GM19193 (cell line): ENCODE measurements around the gene RNU1-2.

Source experiments
- POLR2A ChIP-seq: IDR thresholded peaks from 4 replicates; pipeline ENCODE4 v1.6.1; 2011; ENCODE audit not compliant: insufficient read depth, insufficient read length; ENCODE audit errors: extremely low read depth

Gene RNU1-2

DNA sequence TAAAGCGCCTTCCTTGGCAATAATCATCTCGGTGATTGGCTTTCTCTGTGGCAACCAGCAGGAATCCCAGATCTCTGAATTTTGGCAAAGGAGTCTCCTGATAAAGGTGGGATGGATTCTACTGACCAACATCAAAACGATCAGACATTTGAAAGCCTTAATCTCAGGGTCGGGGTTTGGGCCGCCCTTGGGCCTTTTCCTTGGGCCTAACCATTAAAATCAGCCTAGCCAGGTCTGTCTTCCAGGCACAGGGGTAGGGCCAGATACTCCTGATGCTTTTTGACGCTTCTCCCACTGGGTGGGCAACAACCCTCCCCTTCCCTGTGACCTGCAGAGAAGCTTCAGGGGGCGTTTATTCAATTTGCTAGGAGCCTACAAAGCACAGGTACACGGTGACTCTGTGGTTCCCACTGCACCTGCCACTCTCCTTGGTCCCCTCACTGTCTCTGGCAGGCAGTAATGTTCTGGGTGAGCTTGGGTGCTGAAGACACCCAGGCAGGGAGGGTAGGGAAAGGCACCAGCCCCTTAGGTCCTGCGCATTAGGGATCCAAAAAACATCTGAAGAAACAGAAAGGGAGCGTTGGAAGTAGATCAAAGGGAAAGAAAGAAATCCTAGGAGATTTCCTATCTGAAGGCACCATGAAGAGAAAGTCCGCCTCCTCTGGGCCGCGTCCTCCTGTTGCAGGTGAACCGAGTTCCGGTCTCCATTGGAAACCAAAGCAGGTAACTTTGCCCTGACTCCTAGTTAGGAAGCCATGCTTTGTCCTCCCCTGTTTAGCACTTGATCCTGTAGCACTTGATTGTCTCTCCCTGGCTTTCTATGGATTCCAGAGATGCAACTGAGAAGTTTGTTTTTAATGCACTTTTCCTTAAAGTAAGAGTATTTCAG, 12.3 kb downstream of the RNU1-2 start:
- no peak for TF ChIP-seq POLR2A

DNA sequence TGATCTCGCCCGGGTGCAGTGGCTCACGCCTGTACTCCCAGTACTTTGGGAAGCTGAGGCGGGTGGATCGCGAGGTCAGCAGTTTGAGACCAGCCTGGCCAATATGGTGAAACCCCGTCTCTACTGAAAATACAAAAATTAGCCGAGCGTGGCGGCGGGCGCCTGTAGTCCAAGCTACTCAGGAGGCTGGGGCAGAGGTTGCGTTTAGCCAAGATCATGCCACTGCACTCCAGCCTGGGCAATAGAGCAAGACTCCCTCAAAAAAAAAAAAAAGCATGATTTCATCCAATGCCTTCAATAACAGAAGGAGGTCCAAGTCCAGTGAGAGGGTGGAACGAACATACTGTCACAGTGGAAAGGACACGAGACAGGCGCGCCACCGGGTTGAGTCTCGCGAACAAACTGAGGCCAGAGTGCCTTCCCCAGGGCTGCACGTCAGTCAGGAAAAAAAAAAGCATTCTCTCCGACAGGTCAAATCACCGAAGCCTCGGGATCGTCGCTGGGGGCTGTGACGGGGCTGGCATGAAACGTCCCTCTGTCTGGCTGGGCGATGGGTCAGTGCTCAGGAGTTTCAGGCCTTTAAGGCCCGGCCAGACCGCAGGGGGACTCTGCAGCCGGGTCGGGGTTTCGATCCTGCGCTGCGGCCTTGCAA, 17.5 kb downstream of the RNU1-2 start:
- no peak for TF ChIP-seq POLR2A

DNA sequence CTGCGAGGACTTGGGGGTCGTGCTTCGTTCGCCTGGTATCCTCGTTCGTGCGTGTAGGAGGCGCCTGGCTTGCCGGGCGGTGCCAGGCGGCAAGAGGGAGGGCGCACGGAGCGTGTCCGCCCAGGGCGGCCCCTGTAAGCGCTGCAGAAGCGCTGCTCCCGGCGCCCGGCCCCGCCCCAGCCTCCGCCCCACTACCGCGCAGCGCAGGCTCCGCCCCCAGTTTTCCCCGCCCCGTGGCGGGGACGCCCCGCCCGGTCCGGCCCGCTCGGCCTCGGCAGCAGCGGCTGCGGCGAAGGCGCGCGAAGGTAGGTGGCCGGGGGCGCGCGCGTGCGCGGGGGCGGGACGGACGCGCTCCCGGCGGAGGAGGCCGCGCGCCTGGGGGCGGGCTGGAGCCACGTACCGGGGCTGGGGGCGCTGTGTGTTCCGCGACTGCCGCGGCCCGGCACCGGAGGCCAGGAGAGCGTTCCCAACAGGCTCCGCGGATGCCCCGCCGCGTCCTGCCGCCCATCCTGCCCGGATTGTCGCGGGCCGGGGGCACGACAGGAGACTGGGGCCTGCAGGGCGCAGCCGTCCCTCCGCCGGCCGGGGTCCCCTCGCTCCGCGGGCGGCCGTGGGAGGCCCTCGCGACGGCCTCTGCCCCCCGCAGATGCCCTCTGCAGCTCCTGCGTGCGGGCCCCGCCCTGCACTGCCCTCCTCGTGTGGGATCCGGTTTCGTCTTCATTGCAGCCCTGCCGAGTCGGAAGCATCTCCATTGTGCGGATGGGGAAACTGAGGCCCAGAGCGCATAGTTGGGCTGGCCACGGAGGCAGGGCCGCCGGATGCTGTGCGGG, 18.3 kb downstream of the RNU1-2 start:
- TF ChIP-seq POLR2A = no peak

DNA sequence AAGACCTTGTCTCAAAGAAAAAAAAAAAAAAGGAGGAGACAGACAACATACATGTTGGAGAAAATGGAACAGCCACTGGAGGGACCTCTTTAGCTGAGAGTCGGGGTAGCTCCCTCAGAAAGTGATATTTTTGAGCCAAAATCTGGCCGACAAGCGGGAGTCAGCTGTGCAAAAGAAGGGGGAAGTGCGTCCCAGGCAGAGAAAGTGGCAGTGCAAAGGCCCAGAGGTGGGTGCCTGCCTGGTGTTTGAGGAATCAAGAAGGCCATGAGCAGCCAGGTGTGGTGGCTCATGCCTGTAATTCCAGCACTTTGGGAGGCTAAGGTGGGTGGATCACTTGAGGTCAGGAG, 19.8 kb downstream of the RNU1-2 start:
- no peak for TF ChIP-seq POLR2A

DNA sequence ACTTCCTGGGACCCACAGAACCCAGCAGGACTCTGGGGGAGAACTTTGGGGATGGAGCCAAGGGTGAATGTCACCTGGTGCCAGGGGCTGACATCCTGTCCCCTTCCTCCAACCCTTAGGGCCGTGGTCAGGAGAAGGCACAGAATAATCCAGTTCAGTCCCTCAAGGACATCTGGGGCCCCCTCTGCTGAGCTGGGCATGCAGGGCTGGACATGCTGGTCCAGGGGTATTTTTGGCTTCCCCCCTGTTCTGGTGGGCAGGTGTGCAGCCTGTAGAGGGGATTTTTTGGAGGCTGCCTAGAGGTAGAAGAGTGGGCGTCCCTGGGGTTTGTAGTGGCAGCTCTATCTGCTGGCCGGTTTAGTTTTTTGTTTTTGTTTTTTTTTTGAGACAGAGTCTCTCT, 22.6 kb downstream of the RNU1-2 start:
- no peak for TF ChIP-seq POLR2A

DNA sequence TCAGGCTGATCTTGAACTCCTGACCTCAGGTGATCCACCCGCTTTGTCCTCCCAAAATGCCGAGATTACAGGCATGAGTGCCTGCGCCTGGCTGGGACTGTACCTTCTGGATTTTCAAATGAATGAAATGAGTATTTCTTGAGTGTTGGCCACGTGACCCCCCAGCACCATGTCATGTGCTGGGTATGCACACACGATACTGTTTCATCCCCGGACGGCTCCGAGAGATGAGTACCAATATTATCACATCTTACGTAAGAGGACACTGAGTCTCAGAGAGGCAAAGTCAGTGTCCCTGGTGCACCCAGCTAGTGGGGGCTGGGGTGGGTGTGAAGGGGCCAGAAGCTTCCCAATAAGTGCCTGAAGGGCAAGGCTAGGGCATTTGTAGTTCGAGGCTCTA, 25.2 kb downstream of the RNU1-2 start:
- no peak for TF ChIP-seq POLR2A

DNA sequence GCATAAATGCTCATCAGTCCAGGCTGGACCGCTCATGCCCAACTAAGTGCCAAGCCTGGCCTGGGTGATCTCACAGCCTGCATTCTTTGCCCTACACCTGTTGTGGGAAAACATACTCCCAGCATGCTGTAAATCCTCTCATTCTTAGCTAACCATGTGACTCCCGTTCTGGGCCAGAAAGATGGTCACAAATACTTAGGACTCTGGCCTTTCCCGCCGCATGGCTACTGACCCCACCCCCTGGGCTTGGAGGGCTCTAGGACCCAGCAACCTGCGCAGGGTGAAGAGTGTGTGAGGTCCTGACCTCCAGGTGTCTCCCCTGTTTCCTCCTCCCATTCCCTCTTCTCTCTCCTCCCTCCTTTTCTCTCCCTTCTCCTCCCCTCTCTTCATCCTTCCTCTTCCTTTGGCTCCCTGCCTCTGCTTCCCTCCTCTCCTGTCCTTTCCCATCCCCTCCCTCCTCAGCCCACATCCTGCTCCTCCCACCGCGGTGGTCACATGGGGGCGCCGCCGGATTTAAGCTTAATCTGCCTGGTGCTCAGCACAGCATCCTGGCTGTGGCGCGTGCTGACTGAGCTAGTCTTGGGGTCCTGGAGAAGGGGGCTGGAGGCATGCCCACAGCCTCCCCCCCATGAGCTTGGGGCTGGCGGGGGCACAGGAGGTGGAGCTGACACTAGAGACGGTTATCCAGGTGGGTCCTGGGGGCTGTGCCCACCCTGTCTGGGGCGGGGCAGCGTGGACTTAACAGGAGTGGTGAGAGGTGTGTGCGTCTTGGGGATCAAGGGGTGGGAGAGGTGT, 25.8 kb downstream of the RNU1-2 start, which contains the start of gene CROCC:
TSS of gene CROCC (plus strand) at position 541 of the 795 bp plus-strand sequence. CDS start at position 629, 88 bp downstream.
- TF ChIP-seq POLR2A = no peak

DNA sequence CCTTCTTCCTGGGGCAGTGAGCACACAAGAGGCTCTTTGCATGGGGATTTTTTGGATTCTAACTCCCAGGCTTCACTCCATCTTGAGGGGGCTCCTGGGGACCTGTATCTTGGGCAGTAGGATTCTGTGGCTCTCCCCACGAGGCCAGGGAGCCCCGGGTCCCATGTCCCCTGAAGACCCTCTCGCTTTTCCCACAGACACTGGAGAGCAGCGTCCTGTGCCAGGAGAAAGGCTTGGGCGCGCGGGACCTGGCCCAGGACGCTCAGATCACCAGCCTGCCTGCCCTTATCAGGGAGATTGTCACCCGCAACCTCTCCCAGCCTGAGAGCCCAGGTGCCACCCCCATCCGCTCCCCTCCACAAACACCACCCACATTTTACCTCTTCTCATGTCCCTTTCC, 26.7 kb downstream of the RNU1-2 start:
- no peak for TF ChIP-seq POLR2A

DNA sequence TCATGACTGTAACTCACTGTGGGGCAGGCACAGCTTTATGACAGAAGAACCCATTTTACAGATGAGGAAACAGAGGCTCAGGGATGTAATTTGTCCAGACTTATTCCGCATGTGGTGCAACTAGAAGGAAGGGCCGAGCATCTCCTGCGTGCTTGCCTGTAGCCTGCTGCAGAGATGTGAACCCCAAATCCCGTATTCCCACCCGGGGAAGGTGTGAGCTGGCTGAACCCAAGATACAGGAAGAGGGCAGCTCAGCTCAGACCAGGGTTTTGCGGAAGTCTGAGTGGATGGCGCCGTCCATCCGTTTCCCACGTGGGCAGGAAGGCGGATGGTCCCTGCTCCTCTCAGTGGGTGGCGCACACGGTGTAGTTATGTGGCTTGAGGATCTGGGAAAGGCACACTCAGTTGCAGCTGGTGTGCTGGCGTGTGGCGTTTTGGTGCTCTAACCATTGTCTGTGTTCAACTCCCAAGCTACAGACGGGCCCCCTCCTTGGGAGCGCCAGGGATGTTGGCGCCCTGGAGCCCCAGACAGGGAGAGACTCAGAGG, 27.2 kb downstream of the RNU1-2 start:
- no peak for TF ChIP-seq POLR2A

DNA sequence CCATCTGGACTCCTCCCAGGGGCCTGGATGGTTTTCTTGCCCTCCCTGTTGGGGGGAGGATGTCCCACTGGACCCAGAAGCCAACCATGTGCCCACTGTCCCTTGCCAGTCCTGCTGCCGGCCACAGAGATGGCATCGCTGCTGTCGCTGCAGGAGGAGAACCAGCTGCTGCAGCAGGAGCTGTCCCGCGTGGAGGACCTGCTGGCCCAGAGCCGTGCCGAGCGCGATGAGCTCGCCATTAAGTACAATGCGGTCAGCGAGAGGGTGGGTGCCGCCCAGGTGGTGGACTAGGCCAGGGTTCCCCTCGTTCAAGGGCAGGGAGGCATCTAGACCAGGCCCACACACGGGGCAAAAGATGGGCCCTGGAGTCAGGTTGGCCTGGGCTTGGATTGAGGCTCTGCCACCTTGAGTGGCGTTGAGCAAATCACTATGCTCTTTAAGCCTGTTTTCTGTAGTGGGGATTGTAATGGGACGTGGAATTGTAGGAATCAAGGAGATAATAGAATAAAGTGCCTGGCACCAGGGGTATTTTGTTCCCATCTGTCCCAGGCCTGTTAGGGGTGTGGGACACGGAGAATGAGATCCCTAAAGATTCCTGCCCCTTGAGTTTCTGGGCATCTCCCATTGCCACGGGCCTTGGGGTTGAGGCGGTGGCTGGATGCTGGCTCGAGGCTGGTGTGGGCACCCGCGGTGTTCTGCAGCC, 28.6 kb downstream of the RNU1-2 start:
- TF ChIP-seq POLR2A = no peak

DNA sequence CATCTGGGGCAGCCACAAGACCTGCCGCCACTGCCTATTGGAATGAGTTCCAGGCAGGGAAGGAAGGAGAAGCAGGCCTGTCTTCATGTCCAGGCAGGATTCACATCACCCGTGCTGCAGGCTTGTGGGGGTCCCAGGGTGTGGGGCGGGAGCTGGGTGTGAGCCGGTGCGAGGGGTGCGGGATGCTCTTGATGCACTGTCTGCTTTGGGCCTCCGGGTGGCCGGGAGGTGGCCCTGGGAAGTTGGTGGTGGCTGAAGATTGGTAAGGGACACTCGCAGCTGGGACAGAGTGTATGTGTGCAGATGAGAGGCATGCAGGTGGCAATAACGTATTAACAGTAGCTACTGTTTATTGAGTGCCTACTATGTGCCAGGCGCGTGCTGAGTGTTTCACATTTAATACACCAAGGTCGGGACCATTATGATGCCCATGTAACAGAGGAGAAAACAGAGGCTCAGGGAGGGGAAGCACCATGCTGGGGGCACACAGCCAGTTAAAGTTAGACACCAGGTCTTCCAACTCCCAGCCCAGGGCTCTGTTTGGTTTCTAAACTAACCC, 29.2 kb downstream of the RNU1-2 start:
- TF ChIP-seq POLR2A = no peak

DNA sequence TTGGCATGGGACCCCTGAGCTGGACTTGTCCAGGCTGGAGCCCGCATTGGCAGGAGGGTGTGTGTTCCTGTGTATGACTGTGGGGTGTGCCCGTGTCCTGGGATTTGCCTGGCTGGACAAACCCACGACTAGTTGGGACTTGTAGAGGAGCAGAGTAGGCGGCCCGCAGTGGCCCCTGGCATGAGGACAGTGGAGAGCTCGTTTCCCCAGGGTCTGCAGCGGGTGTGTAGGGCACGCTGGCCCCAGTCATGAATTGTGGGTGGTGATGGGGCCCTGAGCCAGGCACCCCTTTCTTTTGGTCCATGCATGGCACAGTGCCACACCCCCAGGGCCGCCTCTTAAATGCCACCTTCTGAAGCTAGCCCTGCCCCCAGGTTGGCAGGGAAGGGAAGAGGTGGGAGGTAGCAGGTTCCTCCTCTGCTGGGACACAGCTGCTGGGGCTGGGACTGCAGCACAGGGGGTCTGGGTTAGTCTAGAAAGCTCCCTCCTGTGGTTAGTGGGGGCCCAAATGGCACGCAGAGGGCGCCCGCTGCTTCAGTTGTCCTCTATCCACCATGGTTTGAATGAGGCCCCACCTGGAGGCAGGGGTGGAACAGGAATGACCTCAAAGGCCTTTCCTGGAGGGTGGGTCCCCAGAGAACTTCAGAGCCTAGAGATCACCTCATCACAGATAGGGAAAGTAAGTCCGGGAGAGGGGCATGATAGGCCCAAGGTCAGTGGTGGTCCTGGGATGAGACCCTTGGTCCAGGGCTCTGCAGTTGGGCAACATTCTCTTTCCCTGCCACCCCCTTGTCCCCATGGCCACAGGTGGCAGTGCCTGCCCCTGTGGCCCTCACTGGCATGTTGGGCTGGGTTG, 30.1 kb downstream of the RNU1-2 start:
- no peak for TF ChIP-seq POLR2A
